NB4 (cell line): ENCODE results near the gene DPF3.

Experiments
- MYC ChIP-seq: IDR thresholded peaks from 2 replicates; pipeline ENCODE4 v1.6.1; 2011; ENCODE audit warnings: low read depth, low read length
- POLR2A ChIP-seq: IDR thresholded peaks from 2 replicates; pipeline ENCODE4 v1.6.1; 2011; ENCODE audit warnings: mild to moderate bottlenecking; ENCODE audit not compliant: insufficient read length; ENCODE audit errors: extremely low read depth
- TF ChIP-seq, protein P1 (sequence below): IDR thresholded peaks from one replicate; pipeline ENCODE4 v1.5.1; 2012; ENCODE audit warnings: low read depth, low read length
- TF ChIP-seq, protein P2 (sequence below): IDR thresholded peaks from 2 replicates; pipeline ENCODE4 v1.6.1; 2011; ENCODE audit warnings: low read depth, low read length

DNA sequence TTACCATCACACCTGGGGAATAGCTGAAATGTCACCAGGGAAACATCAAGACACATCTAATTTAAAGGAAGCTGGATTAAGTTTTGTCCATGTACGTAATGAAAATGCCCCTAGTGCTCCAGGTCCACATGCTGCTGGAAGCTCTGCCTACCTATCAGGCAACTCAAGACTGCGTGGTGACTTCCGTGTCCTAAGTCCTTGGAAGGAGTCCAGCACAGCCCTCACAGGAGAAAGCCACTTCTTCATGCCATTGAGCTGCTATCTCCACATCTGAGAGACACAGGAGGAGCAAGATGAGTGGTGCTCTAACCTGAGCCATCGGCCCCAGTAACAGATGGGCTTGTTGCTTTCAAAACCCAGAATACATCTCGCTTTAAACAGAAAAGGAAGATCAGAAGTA is 316.4 kb downstream of the DPF3 start:
- TF ChIP-seq, protein P1, sequence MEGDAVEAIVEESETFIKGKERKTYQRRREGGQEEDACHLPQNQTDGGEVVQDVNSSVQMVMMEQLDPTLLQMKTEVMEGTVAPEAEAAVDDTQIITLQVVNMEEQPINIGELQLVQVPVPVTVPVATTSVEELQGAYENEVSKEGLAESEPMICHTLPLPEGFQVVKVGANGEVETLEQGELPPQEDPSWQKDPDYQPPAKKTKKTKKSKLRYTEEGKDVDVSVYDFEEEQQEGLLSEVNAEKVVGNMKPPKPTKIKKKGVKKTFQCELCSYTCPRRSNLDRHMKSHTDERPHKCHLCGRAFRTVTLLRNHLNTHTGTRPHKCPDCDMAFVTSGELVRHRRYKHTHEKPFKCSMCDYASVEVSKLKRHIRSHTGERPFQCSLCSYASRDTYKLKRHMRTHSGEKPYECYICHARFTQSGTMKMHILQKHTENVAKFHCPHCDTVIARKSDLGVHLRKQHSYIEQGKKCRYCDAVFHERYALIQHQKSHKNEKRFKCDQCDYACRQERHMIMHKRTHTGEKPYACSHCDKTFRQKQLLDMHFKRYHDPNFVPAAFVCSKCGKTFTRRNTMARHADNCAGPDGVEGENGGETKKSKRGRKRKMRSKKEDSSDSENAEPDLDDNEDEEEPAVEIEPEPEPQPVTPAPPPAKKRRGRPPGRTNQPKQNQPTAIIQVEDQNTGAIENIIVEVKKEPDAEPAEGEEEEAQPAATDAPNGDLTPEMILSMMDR: no peak
- TF ChIP-seq POLR2A: no peak
- no peak for TF ChIP-seq MYC
- TF ChIP-seq, protein P2, sequence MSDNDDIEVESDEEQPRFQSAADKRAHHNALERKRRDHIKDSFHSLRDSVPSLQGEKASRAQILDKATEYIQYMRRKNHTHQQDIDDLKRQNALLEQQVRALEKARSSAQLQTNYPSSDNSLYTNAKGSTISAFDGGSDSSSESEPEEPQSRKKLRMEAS: no peak
